22Rv1 (cell line): ENCODE data around the gene TPSAB1.
"Not testable (repeated sequence)": the region's sequence is repeated elsewhere in the genome, so short reads cannot be mapped to it uniquely, and the experiment has no call there.

Experiments used
- H3K27ac ChIP-seq: fragments of 450-650 bp; 2 replicates; pipeline ENCODE4 v1.5.1; 2017
- ZFX ChIP-seq: fragments of 450-650 bp; IDR thresholded peaks from 2 replicates; pipeline ENCODE4 v1.6.1; 2017; ENCODE audit warnings: antibody characterized with exemption, borderline replicate concordance
- TF ChIP-seq, protein P1 (sequence below): fragments of 450-650 bp; IDR thresholded peaks from 2 replicates; pipeline ENCODE4 v1.5.1; 2017; ENCODE audit warnings: mild to moderate bottlenecking

The TPSAB1 gene

GRCh38 chr16:1197237-1197866 is 43.2 kb upstream of the TPSAB1 start:
- H3K27ac ChIP-seq: no peak overlapping the region
- no peak for TF ChIP-seq ZFX
- TF ChIP-seq, protein P1, sequence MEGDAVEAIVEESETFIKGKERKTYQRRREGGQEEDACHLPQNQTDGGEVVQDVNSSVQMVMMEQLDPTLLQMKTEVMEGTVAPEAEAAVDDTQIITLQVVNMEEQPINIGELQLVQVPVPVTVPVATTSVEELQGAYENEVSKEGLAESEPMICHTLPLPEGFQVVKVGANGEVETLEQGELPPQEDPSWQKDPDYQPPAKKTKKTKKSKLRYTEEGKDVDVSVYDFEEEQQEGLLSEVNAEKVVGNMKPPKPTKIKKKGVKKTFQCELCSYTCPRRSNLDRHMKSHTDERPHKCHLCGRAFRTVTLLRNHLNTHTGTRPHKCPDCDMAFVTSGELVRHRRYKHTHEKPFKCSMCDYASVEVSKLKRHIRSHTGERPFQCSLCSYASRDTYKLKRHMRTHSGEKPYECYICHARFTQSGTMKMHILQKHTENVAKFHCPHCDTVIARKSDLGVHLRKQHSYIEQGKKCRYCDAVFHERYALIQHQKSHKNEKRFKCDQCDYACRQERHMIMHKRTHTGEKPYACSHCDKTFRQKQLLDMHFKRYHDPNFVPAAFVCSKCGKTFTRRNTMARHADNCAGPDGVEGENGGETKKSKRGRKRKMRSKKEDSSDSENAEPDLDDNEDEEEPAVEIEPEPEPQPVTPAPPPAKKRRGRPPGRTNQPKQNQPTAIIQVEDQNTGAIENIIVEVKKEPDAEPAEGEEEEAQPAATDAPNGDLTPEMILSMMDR: no peak

DNA sequence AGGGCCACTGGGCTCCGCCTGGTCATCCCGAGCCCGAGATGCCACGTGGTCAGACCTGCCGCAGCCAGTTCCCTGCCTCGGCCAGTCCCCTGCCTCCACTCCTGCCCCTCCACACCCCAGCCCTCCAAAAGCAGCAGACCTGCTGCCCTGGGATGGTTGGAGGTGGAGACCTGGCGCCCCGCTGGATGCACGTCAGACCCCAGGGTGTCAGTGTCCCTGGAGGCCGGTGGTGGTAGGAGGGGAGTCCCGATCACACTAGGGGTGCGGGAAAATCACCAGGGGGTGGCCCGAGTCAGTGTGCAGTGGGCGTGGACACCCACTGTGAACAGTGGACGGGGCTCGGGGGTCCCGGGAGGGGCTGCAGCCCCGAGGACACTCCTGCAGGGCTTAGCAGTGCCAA is 42.3 kb upstream of the TPSAB1 start:
- no peak overlapping the region for H3K27ac ChIP-seq
- TF ChIP-seq, protein P1: no peak
- TF ChIP-seq ZFX: no peak

DNA sequence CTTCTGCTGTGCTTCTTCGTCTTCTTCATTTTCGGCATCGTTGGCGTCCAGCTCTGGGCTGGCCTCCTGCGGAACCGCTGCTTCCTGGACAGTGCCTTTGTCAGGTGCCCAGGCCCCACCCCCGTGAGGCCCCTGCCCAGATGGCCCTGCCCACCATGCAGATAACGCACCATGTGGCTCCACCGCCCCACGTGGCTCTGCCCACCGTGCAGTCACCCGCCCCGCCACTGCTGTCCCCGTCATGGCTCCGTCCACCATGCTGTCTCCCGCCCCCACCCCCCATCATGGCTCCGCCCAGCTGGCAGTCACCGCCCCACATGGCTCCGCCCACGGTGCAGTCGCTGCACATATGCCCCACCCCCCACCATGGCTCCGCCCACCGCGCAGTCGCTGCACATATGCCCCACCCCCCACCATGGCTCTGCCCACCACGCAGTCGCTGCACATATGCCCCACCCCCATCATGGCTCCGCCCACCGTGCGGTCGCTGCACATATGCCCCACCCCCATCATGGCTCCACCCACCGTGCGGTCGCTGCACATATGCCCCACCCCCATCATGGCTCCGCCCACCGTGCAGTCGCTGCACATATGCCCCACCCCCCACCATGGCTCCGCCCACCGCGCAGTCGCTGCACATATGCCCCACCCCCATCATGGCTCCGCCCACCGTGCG is 41.7 kb upstream of the TPSAB1 start:
- not testable (repeated sequence) for H3K27ac ChIP-seq

- no peak overlapping the region for H3K27ac ChIP-seq
- TF ChIP-seq, protein P1: no peak
- no peak for TF ChIP-seq ZFX
These were observed 41.0 kb upstream of the TPSAB1 start for GRCh38 chr16:1199347-1200013.

DNA sequence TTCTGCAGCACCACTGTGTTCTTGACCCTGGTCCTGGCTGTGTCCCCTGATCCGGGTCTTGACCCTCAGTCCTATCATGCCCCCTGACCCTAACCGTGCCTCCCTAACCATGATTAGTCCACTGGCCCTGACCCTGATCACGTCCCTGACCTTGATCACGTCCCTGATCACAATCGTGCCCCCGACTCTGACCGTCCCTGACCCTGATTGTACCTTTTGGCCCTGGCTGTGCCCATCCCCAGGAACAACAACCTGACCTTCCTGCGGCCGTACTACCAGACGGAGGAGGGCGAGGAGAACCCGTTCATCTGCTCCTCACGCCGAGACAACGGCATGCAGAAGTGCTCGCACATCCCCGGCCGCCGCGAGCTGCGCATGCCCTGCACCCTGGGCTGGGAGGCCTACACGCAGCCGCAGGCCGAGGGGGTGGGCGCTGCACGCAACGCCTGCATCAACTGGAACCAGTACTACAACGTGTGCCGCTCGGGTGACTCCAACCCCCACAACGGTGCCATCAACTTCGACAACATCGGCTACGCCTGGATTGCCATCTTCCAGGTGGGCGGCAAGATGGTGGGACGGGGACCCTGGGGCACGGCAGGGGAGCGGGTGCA is 40.4 kb upstream of the TPSAB1 start:
- no peak overlapping the region for H3K27ac ChIP-seq
- TF ChIP-seq, protein P1: no peak
- TF ChIP-seq ZFX: no peak

DNA sequence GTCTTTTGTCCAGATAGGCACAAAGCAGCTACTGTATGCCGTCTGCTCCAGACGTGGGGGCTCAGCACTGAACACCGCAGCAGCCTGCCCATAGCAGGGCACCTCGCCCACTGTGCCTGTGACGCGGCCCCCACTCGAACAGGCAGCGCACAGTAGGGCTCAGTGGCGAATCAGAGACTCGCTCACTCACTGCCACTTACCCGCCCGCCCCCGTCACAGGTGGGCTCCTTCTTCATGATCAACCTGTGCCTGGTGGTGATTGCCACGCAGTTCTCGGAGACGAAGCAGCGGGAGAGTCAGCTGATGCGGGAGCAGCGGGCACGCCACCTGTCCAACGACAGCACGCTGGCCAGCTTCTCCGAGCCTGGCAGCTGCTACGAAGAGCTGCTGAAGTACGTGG is 39.1 kb upstream of the TPSAB1 start:
- H3K27ac ChIP-seq: no peak overlapping the region
- no peak for TF ChIP-seq ZFX
- TF ChIP-seq, protein P1: no peak

DNA sequence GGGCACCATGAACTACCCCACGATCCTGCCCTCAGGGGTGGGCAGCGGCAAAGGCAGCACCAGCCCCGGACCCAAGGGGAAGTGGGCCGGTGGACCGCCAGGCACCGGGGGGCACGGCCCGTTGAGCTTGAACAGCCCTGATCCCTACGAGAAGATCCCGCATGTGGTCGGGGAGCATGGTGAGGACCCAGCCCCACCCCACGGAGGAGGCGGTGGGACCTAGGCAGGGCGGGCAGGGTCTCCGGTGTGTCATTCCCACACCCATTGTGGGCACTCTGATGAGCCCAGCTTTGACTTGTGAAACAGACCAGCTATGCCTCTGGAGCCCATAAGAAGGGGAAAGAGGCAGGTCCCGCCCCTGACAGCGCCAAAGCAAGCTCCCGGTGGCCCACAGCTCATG is 38.2 kb upstream of the TPSAB1 start:
- no peak for TF ChIP-seq ZFX
- TF ChIP-seq, protein P1: no peak
- H3K27ac ChIP-seq: no peak overlapping the region
